H9 (cell line): ENCODE results near the gene KCNH4. TPM values are rescaled to one million over a fixed set of nuclear protein-coding genes. Genes with fewer than 3 reads are reported as not detected.

Experiments used
- DNase-seq: peaks from one replicate; pipeline ENCODE4 v3.0.0-alpha.2; 2017
- H2AFZ ChIP-seq: one replicate; pipeline ENCODE4 v1.6.1; 2013; ENCODE audit warnings: mild to moderate bottlenecking, low read length, control low read depth, moderate library complexity
- H2AK5ac ChIP-seq: 2 replicates; pipeline ENCODE4 v1.6.1; 2013; ENCODE audit warnings: low read length, control low read depth, mixed read lengths; ENCODE audit not compliant: insufficient read length
- H2BK120ac ChIP-seq: one replicate; pipeline ENCODE4 v1.6.1; 2013; ENCODE audit warnings: low read depth, mild to moderate bottlenecking, low read length, control low read depth, inconsistent platforms; ENCODE audit not compliant: poor library complexity, severe bottlenecking
- H2BK12ac ChIP-seq: 2 replicates; pipeline ENCODE4 v1.6.1; 2013; ENCODE audit warnings: low read length, control low read depth, mixed read lengths, low read depth; ENCODE audit not compliant: insufficient read length
- H2BK15ac ChIP-seq: 2 replicates; pipeline ENCODE4 v1.6.1; 2013; ENCODE audit warnings: low read depth, low read length, control low read depth
- H2BK20ac ChIP-seq: one replicate; pipeline ENCODE4 v1.6.1; 2013; ENCODE audit warnings: low read depth, mild to moderate bottlenecking, low read length, control low read depth, inconsistent platforms; ENCODE audit not compliant: poor library complexity, severe bottlenecking
- H2BK5ac ChIP-seq: 2 replicates; pipeline ENCODE4 v1.6.1; 2013; ENCODE audit warnings: low read length, control low read depth, mixed read lengths; ENCODE audit not compliant: insufficient read length
- H3K14ac ChIP-seq: 2 replicates; pipeline ENCODE4 v1.6.1; 2013; ENCODE audit warnings: low read length, control low read depth; ENCODE audit not compliant: insufficient read depth
- H3K18ac ChIP-seq: 2 replicates; pipeline ENCODE4 v1.6.1; 2013; ENCODE audit warnings: low read depth, mild to moderate bottlenecking, mixed read lengths, low read length, control low read depth; ENCODE audit not compliant: insufficient read length
- H3K23ac ChIP-seq: 2 replicates; pipeline ENCODE4 v1.6.1; 2013; ENCODE audit warnings: low read length, control low read depth, mixed read lengths, low read depth; ENCODE audit not compliant: insufficient read length
- H3K23me2 ChIP-seq: 2 replicates; pipeline ENCODE4 v1.6.1; 2013; ENCODE audit warnings: low read depth, mild to moderate bottlenecking, mixed read lengths, low read length, control low read depth; ENCODE audit not compliant: insufficient read length, poor library complexity, severe bottlenecking
- H3K27ac ChIP-seq: 2 replicates; pipeline ENCODE4 v1.5.1; 2013; ENCODE audit warnings: low read length, control low read depth, mixed read lengths, low read depth; ENCODE audit not compliant: insufficient read length
- H3K27me3 ChIP-seq: 2 replicates; pipeline ENCODE4 v1.6.1; 2013; ENCODE audit warnings: low read length, control low read depth, inconsistent platforms; ENCODE audit not compliant: insufficient read depth
- H3K4ac ChIP-seq: 2 replicates; pipeline ENCODE4 v1.6.1; 2013; ENCODE audit warnings: low read depth, mild to moderate bottlenecking, control low read depth, inconsistent platforms, low read length, moderate library complexity
- H3K4me1 ChIP-seq: 2 replicates; pipeline ENCODE4 v1.6.1; 2013; ENCODE audit warnings: low read length, control low read depth, inconsistent platforms; ENCODE audit not compliant: insufficient read depth
- H3K4me2 ChIP-seq: 2 replicates; pipeline ENCODE4 v1.6.1; 2013; ENCODE audit warnings: low read length, control low read depth, mixed read lengths; ENCODE audit not compliant: insufficient read length, insufficient read depth
- H3K56ac ChIP-seq: 2 replicates; pipeline ENCODE4 v1.6.1; 2013; ENCODE audit warnings: low read depth, mild to moderate bottlenecking, mixed read lengths, low read length, control low read depth; ENCODE audit not compliant: insufficient read length
- H3K79me1 ChIP-seq: 2 replicates; pipeline ENCODE4 v1.6.1; 2013; ENCODE audit warnings: low read depth, mild to moderate bottlenecking, moderate library complexity, low read length, control low read depth, inconsistent platforms; ENCODE audit not compliant: insufficient read depth, poor library complexity, severe bottlenecking
- H3K79me2 ChIP-seq: 2 replicates; pipeline ENCODE4 v1.6.1; 2013; ENCODE audit warnings: low read length, control low read depth, inconsistent platforms; ENCODE audit not compliant: insufficient read depth
- H3K9ac ChIP-seq: 2 replicates; pipeline ENCODE4 v1.6.1; 2013; ENCODE audit warnings: low read length, control low read depth, mixed read lengths; ENCODE audit not compliant: insufficient read length; ENCODE audit errors: extremely low read depth
- H3K9me3 ChIP-seq: one replicate; pipeline ENCODE4 v1.6.1; 2013; ENCODE audit warnings: low read depth, low read length, inconsistent platforms; ENCODE audit not compliant: control insufficient read depth
- H3T11ph ChIP-seq: one replicate; pipeline ENCODE4 v1.6.1; 2013; ENCODE audit warnings: mild to moderate bottlenecking, low read length, control low read depth, inconsistent platforms
- H4K20me1 ChIP-seq: one replicate; pipeline ENCODE4 v1.6.1; 2013; ENCODE audit not compliant: control insufficient read depth, insufficient read length, insufficient read depth
- H4K5ac ChIP-seq: 2 replicates; pipeline ENCODE4 v1.6.1; 2013; ENCODE audit warnings: low read depth, mild to moderate bottlenecking, mixed read lengths, low read length, control low read depth; ENCODE audit not compliant: insufficient read length
- H4K8ac ChIP-seq: replicated peaks from 2 replicates; pipeline ENCODE4 v1.6.1; 2013; ENCODE audit warnings: low read length, control low read depth, mixed read lengths, low read depth; ENCODE audit not compliant: insufficient read length
- H4K91ac ChIP-seq: 2 replicates; pipeline ENCODE4 v1.6.1; 2013; ENCODE audit warnings: low read depth, mild to moderate bottlenecking, moderate library complexity, mixed read lengths, low read length, control low read depth; ENCODE audit not compliant: insufficient read length
- H3K27ac Mint-ChIP-seq, 3 experiments: 2 replicates in 2 of 3; 3 replicates in 1 of 3; pipeline ENCODE4 v1.8.0; 2020 to 2021; ENCODE audit warnings: mixed read lengths in 3 of 3, mild to moderate bottlenecking in 1 of 3, moderate library complexity in 1 of 3
- H3K27me3 Mint-ChIP-seq: 2 replicates; pipeline ENCODE4 v1.8.0; 2021; ENCODE audit warnings: low read depth, mild to moderate bottlenecking, moderate library complexity, mixed read lengths
- H3K36me3 Mint-ChIP-seq, 3 experiments: 2 replicates in 2 of 3; 3 replicates in 1 of 3; pipeline ENCODE4 v1.8.0; 2020 to 2021; ENCODE audit warnings: low read depth in 3 of 3, mixed read lengths in 3 of 3; ENCODE audit not compliant: insufficient read depth in 1 of 3
- H3K4me1 Mint-ChIP-seq, 2 experiments: 2 replicates each; pipeline ENCODE4 v1.8.0; 2020; ENCODE audit warnings: mixed read lengths in 2 of 2
- H3K4me3 Mint-ChIP-seq, 2 experiments: 2 replicates in 1 of 2; 3 replicates in 1 of 2; pipeline ENCODE4 v1.8.0; 2020 to 2021; ENCODE audit warnings: mild to moderate bottlenecking in 2 of 2, mixed read lengths in 2 of 2, moderate library complexity in 1 of 2
- H3K9me3 Mint-ChIP-seq, 2 experiments: 2 replicates in 1 of 2; 3 replicates in 1 of 2; pipeline ENCODE4 v1.8.0; 2020; ENCODE audit warnings: mild to moderate bottlenecking in 2 of 2, mixed read lengths in 2 of 2, moderate library complexity in 1 of 2
- WGBS: extraction: QIAGEN DNeasy Blood & Tissue Kit; methylation state at CpG from one replicate; pipeline ENCODE4 v1.1.7; 2013; ENCODE audit warnings: missing lambda C conversion rate, low lambda C conversion rate, mixed read lengths; ENCODE audit not compliant: insufficient read length; ENCODE audit errors: extremely low coverage; 5-methylcytosine and 5-hydroxymethylcytosine counted together
- total RNA-seq: library from RNA; stranded (reverse); gene quantifications from 2 replicates; pipeline ENCODE4 v1.2.1, GENCODE V29; 2021
- TF ChIP-seq, protein P1 (sequence below): fragments of 200-600 bp; sonication (generic); conservative IDR thresholded peaks from 3 replicates; pipeline ENCODE4 v1.8.0; 2021; ENCODE audit warnings: antibody characterized with exemption, mild to moderate bottlenecking

Gene KCNH4
- total RNA-seq, 1 experiment from 2014 or later, result not detected

DNA sequence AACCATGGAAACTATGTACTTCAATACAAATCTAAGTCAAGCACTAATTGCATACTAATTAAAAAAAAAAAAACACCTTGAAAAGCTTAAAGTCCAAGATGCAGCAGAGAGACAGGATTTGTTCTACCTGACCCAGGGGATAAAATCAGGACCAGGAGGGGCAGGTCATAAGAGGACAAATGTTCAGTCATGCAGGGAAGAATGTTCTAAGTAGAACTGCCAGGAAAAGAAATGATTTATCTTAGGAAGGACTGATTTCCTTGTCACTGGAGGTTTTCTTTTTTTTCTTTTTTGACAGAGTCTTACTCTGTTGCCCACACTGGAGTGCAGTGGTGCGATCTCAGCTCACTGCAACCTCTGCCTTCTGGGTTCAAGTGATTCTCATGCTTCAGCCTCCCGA is 22.4 kb upstream of the KCNH4 start:
- Histone ChIP-seq H3K27ac (no peak overlapping the region), H3K79me2 (no peaks in the 10 kb centered on the region), H2BK5ac (no peak overlapping the region), H2AFZ (no peak overlapping the region), H3K9me3 (no peaks in the 10 kb centered on the region), H2BK20ac (no peak overlapping the region), H3K79me1 (no peaks in the 10 kb centered on the region), H3K4me2 (no peak overlapping the region), H4K91ac (no peak overlapping the region), H3K4ac (no peak overlapping the region), H3K27me3 (no peaks in the 10 kb centered on the region), H4K5ac (no peak overlapping the region), H2BK12ac (no peak overlapping the region), H2BK120ac (no peak overlapping the region), H3T11ph (no peak overlapping the region), H3K4me1 (no peaks in the 10 kb centered on the region), H3K9ac (no peak overlapping the region), H3K14ac (no peak overlapping the region), H3K56ac (no peak overlapping the region), H3K23ac (no peak overlapping the region), H3K18ac (no peak overlapping the region), H2AK5ac (no peak overlapping the region), H4K20me1 (no peaks in the 10 kb centered on the region), H3K23me2 (no peaks in the 10 kb centered on the region), H2BK15ac (no peak overlapping the region), H4K8ac (no peak overlapping the region)
- Mint-ChIP-seq H3K36me3 (peaks cover 12 to 56% (median 53%) of the 10 kb centered on the region in 3 experiments; a peak in 6 of 7 replicates), H3K4me1 (peaks cover 0 to 3% of the 10 kb centered on the region in 2 experiments; a peak in 2 of 4 replicates), H3K27ac (peak overlapping the region in 1 of 3 experiments; percentile 20; a peak in 2 of 7 replicates), H3K9me3 (no peaks in the 10 kb centered on the region), H3K4me3 (no peak overlapping the region; a peak in 1 of 5 replicates), H3K27me3 (no peaks in the 10 kb centered on the region)
- DNase-seq, result no peak
- TF ChIP-seq, protein P1, sequence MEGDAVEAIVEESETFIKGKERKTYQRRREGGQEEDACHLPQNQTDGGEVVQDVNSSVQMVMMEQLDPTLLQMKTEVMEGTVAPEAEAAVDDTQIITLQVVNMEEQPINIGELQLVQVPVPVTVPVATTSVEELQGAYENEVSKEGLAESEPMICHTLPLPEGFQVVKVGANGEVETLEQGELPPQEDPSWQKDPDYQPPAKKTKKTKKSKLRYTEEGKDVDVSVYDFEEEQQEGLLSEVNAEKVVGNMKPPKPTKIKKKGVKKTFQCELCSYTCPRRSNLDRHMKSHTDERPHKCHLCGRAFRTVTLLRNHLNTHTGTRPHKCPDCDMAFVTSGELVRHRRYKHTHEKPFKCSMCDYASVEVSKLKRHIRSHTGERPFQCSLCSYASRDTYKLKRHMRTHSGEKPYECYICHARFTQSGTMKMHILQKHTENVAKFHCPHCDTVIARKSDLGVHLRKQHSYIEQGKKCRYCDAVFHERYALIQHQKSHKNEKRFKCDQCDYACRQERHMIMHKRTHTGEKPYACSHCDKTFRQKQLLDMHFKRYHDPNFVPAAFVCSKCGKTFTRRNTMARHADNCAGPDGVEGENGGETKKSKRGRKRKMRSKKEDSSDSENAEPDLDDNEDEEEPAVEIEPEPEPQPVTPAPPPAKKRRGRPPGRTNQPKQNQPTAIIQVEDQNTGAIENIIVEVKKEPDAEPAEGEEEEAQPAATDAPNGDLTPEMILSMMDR, result no peak
- no CpG with 5 or more reads among the region's 2 CpGs for WGBS
